Sigmoid colon (tissue), 7 donors: ENCODE results near the gene ZNF681. TPM values are rescaled to one million over a fixed set of nuclear protein-coding genes. Genes with fewer than 3 reads are reported as not detected.

Experiments
- DNase-seq: peaks from one replicate; pipeline ENCODE4 v3.0.0-alpha.2; 2019
- H3K27ac ChIP-seq, 4 donors: fragments of 200-600 bp; sonication (generic); one replicate each; pipeline ENCODE4 v1.5.1; 2016 to 2019; ENCODE audit warnings: mild to moderate bottlenecking in 1 of 4
- H3K27me3 ChIP-seq, 3 donors: fragments of 200-600 bp; sonication (generic); one replicate each; pipeline ENCODE4 v1.5.1; 2019; ENCODE audit warnings: mild to moderate bottlenecking in 1 of 3
- H3K36me3 ChIP-seq, 4 donors: fragments of 200-600 bp; sonication (generic); one replicate each; pipeline ENCODE4 v1.5.1; 2016 to 2019
- H3K4me1 ChIP-seq, 4 donors: fragments of 200-600 bp; sonication (generic); one replicate each; pipeline ENCODE4 v1.5.1; 2017 to 2019
- H3K4me3 ChIP-seq, 4 donors: fragments of 200-600 bp; sonication (generic); one replicate each; pipeline ENCODE4 v1.5.1; 2017 to 2019; ENCODE audit warnings: mild to moderate bottlenecking in 2 of 4, moderate library complexity in 1 of 4
- H3K9me3 ChIP-seq, 4 donors: fragments of 200-600 bp in 3 of 4; sonication (generic) in 3 of 4; one replicate each; pipeline versions ENCODE4 v1.5.1 to v1.6.1; 2013 to 2019
- CTCF ChIP-seq, 4 experiments: fragments of 450-650 bp in 3 of 4; fragments of 200-600 bp in 1 of 4; IDR thresholded peaks; one replicate each; pipeline ENCODE4 v1.5.1; 2016 to 2019; ENCODE audit warnings: antibody characterized with exemption in 4 of 4, mild to moderate bottlenecking in 3 of 4, moderate library complexity in 2 of 4
- EP300 ChIP-seq, 4 donors: sonication (generic); formaldehyde crosslinking; IDR thresholded peaks; one replicate each; pipeline ENCODE4 v1.6.1; 2017; ENCODE audit warnings: antibody characterized with exemption in 4 of 4
- POLR2A ChIP-seq, 2 donors: fragments of 450-650 bp; IDR thresholded peaks; one replicate each; pipeline ENCODE4 v1.6.1; 2016; ENCODE audit warnings: antibody characterized with exemption in 2 of 2, mild to moderate bottlenecking in 2 of 2, moderate library complexity in 2 of 2
- POLR2AphosphoS5 ChIP-seq, 4 donors: sonication (generic); formaldehyde crosslinking; IDR thresholded peaks; one replicate each; pipeline ENCODE4 v1.6.1; 2017; ENCODE audit warnings: antibody characterized with exemption in 4 of 4
- WGBS, 2 donors: extraction: QIAGEN DNeasy Blood & Tissue Kit; methylation state at CpG; one replicate each; pipeline ENCODE4 v1.1.7; 2013; 5-methylcytosine and 5-hydroxymethylcytosine counted together
- intact Hi-C: fragments of 100-400 bp; cut with DNase I; formaldehyde crosslinking; loops from one replicate; pipeline ENCODE4 v1.15.1; 2023
- polyA plus RNA-seq, 3 donors: library from polyadenylated mRNA; stranded (reverse); fragments of 200-250 nt; gene quantifications; one replicate each; pipeline ENCODE4 v1.2.3, GENCODE V29; 2013
- total RNA-seq, 4 donors: library from RNA; depleted of rRNA; stranded (reverse); fragments of >200 nt; gene quantifications; one replicate each; pipeline ENCODE4 v1.1.0, GENCODE V29; 2016
- donor health status: healthy with polysubstance abuse.
- donor health status: Bipolar disorder and iron deficiency.
- donor health status: healthy.

ZNF681 gene
- total and polyA plus RNA-seq, 7 donors, result 0.55 to 1.4 (median 1.2) TPM

- Histone ChIP-seq H3K27ac (no peak overlapping the region), H3K9me3 (no peaks in the 10 kb centered on the region), H3K27me3 (no peaks in the 10 kb centered on the region), H3K36me3 (no peaks in the 10 kb centered on the region), H3K4me1 (no peaks in the 10 kb centered on the region), H3K4me3 (no peak overlapping the region)
- DNase-seq, result no peak
- intact Hi-C loops, result no loop called here
- TF ChIP-seq POLR2AphosphoS5 (IDR thresholded peaks at IDR 0.05), result no peak
- no peak for TF ChIP-seq CTCF (IDR thresholded peaks at IDR 0.05)
- TF ChIP-seq EP300 (IDR thresholded peaks at IDR 0.05), result no peak
- no peak for TF ChIP-seq POLR2A (IDR thresholded peaks at IDR 0.05)
- WGBS, 2 donors, result 68 to 89% methylated on average over 4 of the region's 4 CpGs
These were observed 13.3 kb upstream of the ZNF681 start for GRCh38 chr19:23771761-23772674.

GRCh38 chr19:23771316-23771715 is 12.6 kb upstream of the ZNF681 start:
- H3K27ac ChIP-seq, result no peak overlapping the region
- TF ChIP-seq EP300 (IDR thresholded peaks at IDR 0.05), result no peak
- no peak for TF ChIP-seq POLR2AphosphoS5 (IDR thresholded peaks at IDR 0.05)
- TF ChIP-seq CTCF (IDR thresholded peaks at IDR 0.05), result no peak
- no peaks in the 10 kb centered on the region for H3K27me3 ChIP-seq
- no peak for DNase-seq
- intact Hi-C loops, result no loop called here
- H3K9me3 ChIP-seq, result no peaks in the 10 kb centered on the region
- WGBS, 2 donors, result 63 to 96% methylated on average over 2 of the region's 2 CpGs
- H3K4me3 ChIP-seq, result no peak overlapping the region
- H3K4me1 ChIP-seq, result no peaks in the 10 kb centered on the region
- H3K36me3 ChIP-seq, result no peaks in the 10 kb centered on the region

GRCh38 chr19:23770672-23771250 is 12.1 kb upstream of the ZNF681 start:
- H3K4me3 ChIP-seq, result no peak overlapping the region
- WGBS, 2 donors, result 91 to 93% methylated on average over 1 of the region's 1 CpG

GRCh38 chr19:23769691-23770468 is 11.2 kb upstream of the ZNF681 start:
- no peak for TF ChIP-seq EP300 (IDR thresholded peaks at IDR 0.05)
- TF ChIP-seq POLR2A (IDR thresholded peaks at IDR 0.05), result no peak
- no peak for TF ChIP-seq CTCF (IDR thresholded peaks at IDR 0.05)
- TF ChIP-seq POLR2AphosphoS5 (IDR thresholded peaks at IDR 0.05), result no peak
- Histone ChIP-seq H3K4me1 (no peaks in the 10 kb centered on the region), H3K27me3 (no peaks in the 10 kb centered on the region), H3K36me3 (no peaks in the 10 kb centered on the region), H3K27ac (no peak overlapping the region), H3K4me3 (no peak overlapping the region), H3K9me3 (no peaks in the 10 kb centered on the region)
- no peak for DNase-seq
- WGBS, 2 donors, result 92 to 94% methylated on average over 3 of the region's 3 CpGs
- intact Hi-C loops, result no loop called here

More at GRCh38 chr19:23770672-23771250, 12.1 kb upstream of the ZNF681 start:
- no peak overlapping the region for H3K27ac ChIP-seq
- H3K27me3 ChIP-seq, result no peaks in the 10 kb centered on the region
- H3K4me1 ChIP-seq, result no peaks in the 10 kb centered on the region
- no peaks in the 10 kb centered on the region for H3K36me3 ChIP-seq
- no peak for TF ChIP-seq EP300 (IDR thresholded peaks at IDR 0.05)
- no peak for TF ChIP-seq CTCF (IDR thresholded peaks at IDR 0.05)
- no peak for TF ChIP-seq POLR2A (IDR thresholded peaks at IDR 0.05)
- no peak for TF ChIP-seq POLR2AphosphoS5 (IDR thresholded peaks at IDR 0.05)
- intact Hi-C loops, result no loop called here
- DNase-seq, result no peak
- no peaks in the 10 kb centered on the region for H3K9me3 ChIP-seq
